ENCODE results near the gene TNS1.
A peak's percentile ranks its signal among the peaks of the same experiment; 100 is the strongest.

TNS1 gene

GRCh38 chr2:217848351-217848957 lies 154.3 kb downstream of the TNS1 start:
- H3K27ac ChIP-seq (ENCODE audit: low read depth, low read length), result peak overlapping the region; percentile 19
- H3K27me3 ChIP-seq (ENCODE audit: control insufficient read depth in 1 of 2, insufficient read depth in 2 of 2, low read length in 2 of 2), result no peaks in the 10 kb centered on the region
- H3K4me1 ChIP-seq (ENCODE audit: insufficient read depth, low read length), result peaks cover 89% of the 10 kb centered on the region
- no peak overlapping the region for H3K9ac ChIP-seq (ENCODE audit: low read length)
- peaks cover 80% of the 10 kb centered on the region for H3K36me3 ChIP-seq (ENCODE audit: insufficient read depth, low read length)
- no peak overlapping the region for H3K4me3 ChIP-seq (ENCODE audit: low read depth in 1 of 2, low read length in 2 of 2)
- H3K9me3 ChIP-seq (ENCODE audit: low read length), result peaks cover 7% of the 10 kb centered on the region

DNA sequence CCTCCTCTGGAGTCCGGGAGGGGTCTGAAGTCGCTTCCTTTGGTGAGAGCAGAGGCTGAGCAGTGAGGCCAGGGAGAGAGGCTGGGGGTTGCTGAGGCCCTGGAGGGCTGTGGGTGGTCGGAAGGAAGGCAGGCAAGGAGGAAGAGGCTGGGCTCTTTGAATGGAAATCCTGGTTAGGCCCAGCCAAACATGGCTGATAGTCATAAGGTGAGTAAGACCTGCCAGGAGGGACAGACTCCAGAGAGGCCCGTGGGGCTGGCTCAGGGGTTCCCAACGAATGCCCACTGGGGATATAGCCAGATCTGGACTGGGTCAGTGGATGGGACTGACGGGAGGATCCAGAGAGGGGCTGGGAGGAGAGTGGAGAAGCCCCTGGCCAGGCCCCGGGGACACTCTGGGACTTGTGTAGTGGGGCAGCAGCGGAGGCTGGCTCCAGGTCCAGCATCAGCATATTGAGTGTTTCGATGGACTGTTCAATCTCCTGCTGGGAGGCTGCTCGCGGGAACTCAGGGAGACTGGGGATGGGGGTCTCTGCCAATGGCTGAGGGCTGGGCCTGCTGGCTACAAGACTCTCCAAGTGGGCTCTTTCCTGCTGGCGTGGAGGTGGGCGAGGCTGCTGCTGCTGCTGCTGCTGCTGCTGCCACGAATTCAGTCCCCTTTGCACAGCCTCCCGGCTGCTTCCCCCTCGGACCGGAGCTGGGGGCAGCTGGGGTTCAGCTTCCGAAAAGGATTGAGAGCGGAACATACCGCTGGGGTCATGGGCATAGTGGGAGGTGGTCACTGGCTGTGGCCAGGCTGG lies 155.0 kb downstream of the TNS1 start:
- no peaks in the 10 kb centered on the region for H3K27me3 ChIP-seq (ENCODE audit: control insufficient read depth in 1 of 2, insufficient read depth in 2 of 2, low read length in 2 of 2)
- H3K36me3 ChIP-seq (ENCODE audit: insufficient read depth, low read length), result peaks cover 79% of the 10 kb centered on the region
- H3K27ac ChIP-seq (ENCODE audit: low read depth, low read length), result peak overlapping the region; percentile 30
- peaks cover 89% of the 10 kb centered on the region for H3K4me1 ChIP-seq (ENCODE audit: insufficient read depth, low read length)
- H3K9me3 ChIP-seq (ENCODE audit: low read length), result peaks cover 7% of the 10 kb centered on the region
- no peak overlapping the region for H3K4me3 ChIP-seq (ENCODE audit: low read depth in 1 of 2, low read length in 2 of 2)
- H3K9ac ChIP-seq (ENCODE audit: low read length), result no peak overlapping the region

DNA sequence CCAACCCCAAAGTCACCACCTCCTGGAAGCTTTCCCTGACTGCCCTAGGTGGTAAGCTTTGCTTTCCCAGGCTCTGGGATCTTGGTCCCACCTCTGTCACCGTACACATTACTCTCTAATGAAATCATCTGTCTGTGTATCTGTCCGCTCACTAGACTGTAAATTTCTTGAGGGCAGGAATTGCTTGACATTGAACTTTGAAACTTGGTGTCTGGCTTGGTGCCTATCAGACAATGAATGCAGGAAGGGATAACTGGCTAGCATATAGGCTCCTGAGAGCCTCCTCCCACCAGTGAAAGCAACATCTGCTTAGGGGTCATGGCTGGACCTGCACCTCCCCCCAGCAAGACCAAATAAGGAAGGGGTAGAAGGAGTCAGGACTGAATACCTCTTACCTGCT lies 155.7 kb downstream of the TNS1 start:
- peak overlapping the region; percentile 30 for H3K27ac ChIP-seq (ENCODE audit: low read depth, low read length)

GRCh38 chr2:217846321-217846743 lies 156.5 kb downstream of the TNS1 start:
- no peaks in the 10 kb centered on the region for H3K27me3 ChIP-seq (ENCODE audit: control insufficient read depth in 1 of 2, insufficient read depth in 2 of 2, low read length in 2 of 2)
- H3K9ac ChIP-seq (ENCODE audit: low read length), result no peak overlapping the region
- H3K4me1 ChIP-seq (ENCODE audit: insufficient read depth, low read length), result peaks cover 89% of the 10 kb centered on the region
- H3K36me3 ChIP-seq (ENCODE audit: insufficient read depth, low read length), result peaks cover 86% of the 10 kb centered on the region
- peak overlapping the region; percentile 19 for H3K27ac ChIP-seq (ENCODE audit: low read depth, low read length)
- peaks cover 7% of the 10 kb centered on the region for H3K9me3 ChIP-seq (ENCODE audit: low read length)
- no peak overlapping the region for H3K4me3 ChIP-seq (ENCODE audit: low read depth in 1 of 2, low read length in 2 of 2)

More for the DNA sequence above, 155.7 kb downstream of the TNS1 start:
- Histone ChIP-seq H3K36me3 (ENCODE audit: insufficient read depth, low read length) (peaks cover 79% of the 10 kb centered on the region), H3K27me3 (ENCODE audit: control insufficient read depth in 1 of 2, insufficient read depth in 2 of 2, low read length in 2 of 2) (no peaks in the 10 kb centered on the region), H3K9ac (ENCODE audit: low read length) (no peak overlapping the region), H3K9me3 (ENCODE audit: low read length) (peaks cover 7% of the 10 kb centered on the region), H3K4me3 (ENCODE audit: low read depth in 1 of 2, low read length in 2 of 2) (no peak overlapping the region), H3K4me1 (ENCODE audit: insufficient read depth, low read length) (peaks cover 89% of the 10 kb centered on the region)

- H3K9me3 ChIP-seq (ENCODE audit: low read length), result peaks cover 7% of the 10 kb centered on the region
- H3K27me3 ChIP-seq (ENCODE audit: control insufficient read depth in 1 of 2, insufficient read depth in 2 of 2, low read length in 2 of 2), result no peaks in the 10 kb centered on the region
- H3K4me3 ChIP-seq (ENCODE audit: low read depth in 1 of 2, low read length in 2 of 2), result no peak overlapping the region
- peaks cover 89% of the 10 kb centered on the region for H3K4me1 ChIP-seq (ENCODE audit: insufficient read depth, low read length)
- no peak overlapping the region for H3K9ac ChIP-seq (ENCODE audit: low read length)
- H3K36me3 ChIP-seq (ENCODE audit: insufficient read depth, low read length), result peaks cover 96% of the 10 kb centered on the region
- no peak overlapping the region for H3K27ac ChIP-seq (ENCODE audit: low read depth, low read length)
These were observed 157.5 kb downstream of the TNS1 start for GRCh38 chr2:217845301-217845700.

GRCh38 chr2:217844696-217845095 lies 158.1 kb downstream of the TNS1 start:
- Histone ChIP-seq H3K9ac (ENCODE audit: low read length) (no peak overlapping the region), H3K9me3 (ENCODE audit: low read length) (peaks cover 7% of the 10 kb centered on the region), H3K27me3 (ENCODE audit: control insufficient read depth in 1 of 2, insufficient read depth in 2 of 2, low read length in 2 of 2) (no peaks in the 10 kb centered on the region), H3K4me3 (ENCODE audit: low read depth in 1 of 2, low read length in 2 of 2) (no peak overlapping the region), H3K27ac (ENCODE audit: low read depth, low read length) (no peak overlapping the region), H3K36me3 (ENCODE audit: insufficient read depth, low read length) (peaks cover 98% of the 10 kb centered on the region), H3K4me1 (ENCODE audit: insufficient read depth, low read length) (peaks cover 89% of the 10 kb centered on the region)

DNA sequence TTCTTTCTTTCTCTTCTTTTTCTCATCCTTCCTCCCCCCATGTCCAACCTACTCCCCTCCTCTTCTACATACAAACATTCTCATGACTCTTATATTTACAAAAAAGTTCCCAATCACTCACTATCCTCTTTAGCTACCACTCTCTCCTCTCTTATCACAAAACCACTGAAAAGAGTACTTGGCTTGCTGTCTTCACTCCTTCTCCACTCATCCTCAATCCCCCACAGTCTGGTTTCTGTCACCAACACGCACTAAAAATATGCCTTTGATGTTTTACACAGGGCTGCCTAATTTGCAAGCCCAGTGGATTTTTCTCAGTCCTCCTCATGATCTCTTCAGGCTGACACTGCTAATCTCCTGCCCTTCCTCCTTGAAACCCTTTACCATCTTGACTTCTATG lies 159.5 kb downstream of the TNS1 start:
- peak overlapping the region; percentile 28 for H3K27ac ChIP-seq (ENCODE audit: low read depth, low read length)
- peaks cover 97% of the 10 kb centered on the region for H3K36me3 ChIP-seq (ENCODE audit: insufficient read depth, low read length)
- peaks cover 96% of the 10 kb centered on the region for H3K4me1 ChIP-seq (ENCODE audit: insufficient read depth, low read length)

GRCh38 chr2:217842017-217842416 lies 160.8 kb downstream of the TNS1 start:
- Histone ChIP-seq H3K27ac (ENCODE audit: low read depth, low read length) (peak overlapping the region; percentile 30), H3K9ac (ENCODE audit: low read length) (no peak overlapping the region), H3K9me3 (ENCODE audit: low read length) (peaks cover 7% of the 10 kb centered on the region), H3K4me1 (ENCODE audit: insufficient read depth, low read length) (peaks cover 97% of the 10 kb centered on the region), H3K36me3 (ENCODE audit: insufficient read depth, low read length) (peaks cover 94% of the 10 kb centered on the region), H3K4me3 (ENCODE audit: low read depth in 1 of 2, low read length in 2 of 2) (no peak overlapping the region), H3K27me3 (ENCODE audit: control insufficient read depth in 1 of 2, insufficient read depth in 2 of 2, low read length in 2 of 2) (no peaks in the 10 kb centered on the region)

More for the DNA sequence above, 159.5 kb downstream of the TNS1 start:
- Histone ChIP-seq H3K4me3 (ENCODE audit: low read depth in 1 of 2, low read length in 2 of 2) (no peak overlapping the region), H3K9ac (ENCODE audit: low read length) (no peak overlapping the region), H3K27me3 (ENCODE audit: control insufficient read depth in 1 of 2, insufficient read depth in 2 of 2, low read length in 2 of 2) (no peaks in the 10 kb centered on the region), H3K9me3 (ENCODE audit: low read length) (peaks cover 7% of the 10 kb centered on the region)

- H3K36me3 ChIP-seq (ENCODE audit: insufficient read depth, low read length), result peaks cover 89% of the 10 kb centered on the region
- peak overlapping the region; percentile 36 for H3K27ac ChIP-seq (ENCODE audit: low read depth, low read length)
- no peak overlapping the region for H3K4me3 ChIP-seq (ENCODE audit: low read depth in 1 of 2, low read length in 2 of 2)
- H3K4me1 ChIP-seq (ENCODE audit: insufficient read depth, low read length), result peaks cover 100% of the 10 kb centered on the region
- no peaks in the 10 kb centered on the region for H3K27me3 ChIP-seq (ENCODE audit: control insufficient read depth in 1 of 2, insufficient read depth in 2 of 2, low read length in 2 of 2)
- H3K9me3 ChIP-seq (ENCODE audit: low read length), result peaks cover 7% of the 10 kb centered on the region
- H3K9ac ChIP-seq (ENCODE audit: low read length), result no peak overlapping the region
These were observed 162.3 kb downstream of the TNS1 start for GRCh38 chr2:217840522-217840921.

DNA sequence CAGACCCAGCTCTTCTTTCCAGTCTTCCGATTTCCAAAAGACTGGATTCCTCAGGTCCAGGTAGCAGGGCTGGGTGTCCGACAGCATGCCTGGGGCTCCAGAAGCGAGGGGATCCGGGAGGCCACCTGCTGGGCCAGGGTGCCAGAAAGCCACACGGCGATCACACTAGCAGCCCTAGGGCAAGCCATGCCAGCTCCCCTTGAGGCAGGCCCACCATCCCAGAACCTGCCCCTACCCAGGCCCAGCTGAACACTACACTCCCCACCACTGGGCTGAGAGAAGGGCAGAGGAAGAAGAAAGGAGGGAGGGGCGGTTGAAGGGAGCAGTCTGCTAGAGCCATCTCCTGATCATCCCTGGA lies 163.1 kb downstream of the TNS1 start:
- peaks cover 89% of the 10 kb centered on the region for H3K36me3 ChIP-seq (ENCODE audit: insufficient read depth, low read length)
- peaks cover under 1% of the 10 kb centered on the region for H3K9me3 ChIP-seq (ENCODE audit: low read length)
- peak overlapping the region; percentile 30 for H3K27ac ChIP-seq (ENCODE audit: low read depth, low read length)
- H3K4me3 ChIP-seq (ENCODE audit: low read depth in 1 of 2, low read length in 2 of 2), result no peak overlapping the region
- no peaks in the 10 kb centered on the region for H3K27me3 ChIP-seq (ENCODE audit: control insufficient read depth in 1 of 2, insufficient read depth in 2 of 2, low read length in 2 of 2)
- peaks cover 94% of the 10 kb centered on the region for H3K4me1 ChIP-seq (ENCODE audit: insufficient read depth, low read length)
- H3K9ac ChIP-seq (ENCODE audit: low read length), result no peak overlapping the region

- H3K9me3 ChIP-seq (ENCODE audit: low read length), result no peaks in the 10 kb centered on the region
- no peak overlapping the region for H3K4me3 ChIP-seq (ENCODE audit: low read depth in 1 of 2, low read length in 2 of 2)
- H3K36me3 ChIP-seq (ENCODE audit: insufficient read depth, low read length), result peaks cover 89% of the 10 kb centered on the region
- H3K9ac ChIP-seq (ENCODE audit: low read length), result no peak overlapping the region
- H3K4me1 ChIP-seq (ENCODE audit: insufficient read depth, low read length), result peaks cover 94% of the 10 kb centered on the region
- H3K27me3 ChIP-seq (ENCODE audit: control insufficient read depth in 1 of 2, insufficient read depth in 2 of 2, low read length in 2 of 2), result no peaks in the 10 kb centered on the region
- H3K27ac ChIP-seq (ENCODE audit: low read depth, low read length), result peak overlapping the region; percentile 53
These were observed 163.6 kb downstream of the TNS1 start for GRCh38 chr2:217839073-217839749.
